HEK293 (cell line): ENCODE results near the gene EIF4G1.

Source experiments
- GLI2 ChIP-seq: fragments of 450-650 bp; formaldehyde crosslinking; IDR thresholded peaks from 2 replicates; pipeline ENCODE4; 2017; ENCODE audit warnings: missing biosample characterization, missing genetic modification characterization, low read depth, borderline replicate concordance
- GLIS2 ChIP-seq: fragments of 450-650 bp; formaldehyde crosslinking; IDR thresholded peaks from 2 replicates; pipeline ENCODE4 v1.5.1; 2016; ENCODE audit warnings: missing biosample characterization, missing genetic modification characterization
- KLF16 ChIP-seq: fragments of 450-650 bp; formaldehyde crosslinking; IDR thresholded peaks from 2 replicates; pipeline ENCODE4 v1.5.1; 2017; ENCODE audit warnings: missing biosample characterization, missing genetic modification characterization
- SALL2 ChIP-seq: fragments of 450-650 bp; formaldehyde crosslinking; IDR thresholded peaks from 2 replicates; pipeline ENCODE4 v1.5.0; 2017; ENCODE audit warnings: missing biosample characterization, mild to moderate bottlenecking, missing genetic modification characterization, borderline replicate concordance
- TRIM28 ChIP-seq: IDR thresholded peaks from 2 replicates; pipeline ENCODE4 v1.6.1; 2011; ENCODE audit warnings: low read length, control low read depth, borderline replicate concordance
- ZFP3 ChIP-seq: fragments of 450-650 bp; formaldehyde crosslinking; IDR thresholded peaks from 2 replicates; pipeline ENCODE4 v1.5.1; 2016; ENCODE audit warnings: low read depth, missing biosample characterization, missing genetic modification characterization
- ZNF10 ChIP-seq: fragments of 450-650 bp; formaldehyde crosslinking; IDR thresholded peaks from 2 replicates; pipeline ENCODE4 v1.5.1; 2017; ENCODE audit warnings: missing biosample characterization, missing genetic modification characterization
- ZNF112 ChIP-seq: fragments of 450-650 bp; formaldehyde crosslinking; IDR thresholded peaks from 2 replicates; pipeline ENCODE4 v1.5.0; 2017; ENCODE audit warnings: missing biosample characterization, missing genetic modification characterization
- ZNF169 ChIP-seq: fragments of 450-650 bp; formaldehyde crosslinking; IDR thresholded peaks from 2 replicates; pipeline ENCODE4 v1.5.1; 2016; ENCODE audit warnings: missing biosample characterization, missing genetic modification characterization
- ZNF292 ChIP-seq: fragments of 450-650 bp; formaldehyde crosslinking; IDR thresholded peaks from 2 replicates; pipeline ENCODE4 v1.5.1; 2016; ENCODE audit warnings: low read depth, missing biosample characterization, missing genetic modification characterization, borderline replicate concordance
- ZNF354C ChIP-seq: fragments of 450-650 bp; formaldehyde crosslinking; IDR thresholded peaks from 2 replicates; pipeline ENCODE4 v1.5.1; 2016; ENCODE audit warnings: missing biosample characterization, missing genetic modification characterization, low read depth, borderline replicate concordance
- ZNF510 ChIP-seq: fragments of 450-650 bp; formaldehyde crosslinking; IDR thresholded peaks from 2 replicates; pipeline ENCODE4 v1.5.1; 2018; ENCODE audit warnings: mild to moderate bottlenecking, missing genetic modification characterization, missing biosample characterization; ENCODE audit not compliant: insufficient replicate concordance
- ZSCAN30 ChIP-seq: fragments of 450-650 bp; IDR thresholded peaks from 2 replicates; pipeline ENCODE4 v1.5.1; 2018; ENCODE audit warnings: missing biosample characterization, mild to moderate bottlenecking, missing genetic modification characterization, moderate library complexity
- ZXDB ChIP-seq: fragments of 450-650 bp; formaldehyde crosslinking; IDR thresholded peaks from 2 replicates; pipeline ENCODE4 v1.5.1; 2016; ENCODE audit warnings: missing biosample characterization, missing genetic modification characterization
- TF ChIP-seq, protein P1 (sequence below): fragments of 450-650 bp; formaldehyde crosslinking; IDR thresholded peaks from 2 replicates; pipeline ENCODE4 v1.5.1; 2017; ENCODE audit warnings: missing biosample characterization, missing genetic modification characterization
- TF ChIP-seq, protein P2 (sequence below): fragments of 450-650 bp; formaldehyde crosslinking; IDR thresholded peaks from 2 replicates; pipeline ENCODE4 v1.5.1; 2016; ENCODE audit warnings: missing biosample characterization, missing genetic modification characterization
- TF ChIP-seq, protein P3 (sequence below): fragments of 450-650 bp; formaldehyde crosslinking; IDR thresholded peaks from 2 replicates; pipeline ENCODE4 v1.5.1; 2017; ENCODE audit warnings: missing biosample characterization, missing genetic modification characterization
- TF ChIP-seq, protein P4 (sequence below): fragments of 450-650 bp; formaldehyde crosslinking; IDR thresholded peaks from 2 replicates; pipeline ENCODE4; 2016; ENCODE audit warnings: missing biosample characterization, missing genetic modification characterization
- TF ChIP-seq, protein P5 (sequence below): fragments of 450-650 bp; formaldehyde crosslinking; IDR thresholded peaks from 2 replicates; pipeline ENCODE4 v1.5.1; 2017; ENCODE audit warnings: missing biosample characterization, mild to moderate bottlenecking, missing genetic modification characterization, moderate library complexity
- TF ChIP-seq, protein P6 (sequence below): IDR thresholded peaks from 2 replicates; pipeline ENCODE4 v1.6.1; 2011; ENCODE audit warnings: mild to moderate bottlenecking, low read depth, low read length, borderline replicate concordance
- TF ChIP-seq, protein P7 (sequence below): fragments of 450-650 bp; formaldehyde crosslinking; IDR thresholded peaks from 2 replicates; pipeline ENCODE4 v1.5.1; 2016; ENCODE audit warnings: missing biosample characterization, missing genetic modification characterization
- TF ChIP-seq, protein P8 (sequence below): fragments of 450-650 bp; formaldehyde crosslinking; IDR thresholded peaks from 2 replicates; pipeline ENCODE4 v1.5.1; 2016; ENCODE audit warnings: missing biosample characterization, missing genetic modification characterization
- TF ChIP-seq, protein P9 (sequence below): fragments of 450-650 bp; formaldehyde crosslinking; IDR thresholded peaks from 2 replicates; pipeline ENCODE4 v1.5.1; 2016; ENCODE audit warnings: missing biosample characterization, missing genetic modification characterization

Gene EIF4G1

DNA sequence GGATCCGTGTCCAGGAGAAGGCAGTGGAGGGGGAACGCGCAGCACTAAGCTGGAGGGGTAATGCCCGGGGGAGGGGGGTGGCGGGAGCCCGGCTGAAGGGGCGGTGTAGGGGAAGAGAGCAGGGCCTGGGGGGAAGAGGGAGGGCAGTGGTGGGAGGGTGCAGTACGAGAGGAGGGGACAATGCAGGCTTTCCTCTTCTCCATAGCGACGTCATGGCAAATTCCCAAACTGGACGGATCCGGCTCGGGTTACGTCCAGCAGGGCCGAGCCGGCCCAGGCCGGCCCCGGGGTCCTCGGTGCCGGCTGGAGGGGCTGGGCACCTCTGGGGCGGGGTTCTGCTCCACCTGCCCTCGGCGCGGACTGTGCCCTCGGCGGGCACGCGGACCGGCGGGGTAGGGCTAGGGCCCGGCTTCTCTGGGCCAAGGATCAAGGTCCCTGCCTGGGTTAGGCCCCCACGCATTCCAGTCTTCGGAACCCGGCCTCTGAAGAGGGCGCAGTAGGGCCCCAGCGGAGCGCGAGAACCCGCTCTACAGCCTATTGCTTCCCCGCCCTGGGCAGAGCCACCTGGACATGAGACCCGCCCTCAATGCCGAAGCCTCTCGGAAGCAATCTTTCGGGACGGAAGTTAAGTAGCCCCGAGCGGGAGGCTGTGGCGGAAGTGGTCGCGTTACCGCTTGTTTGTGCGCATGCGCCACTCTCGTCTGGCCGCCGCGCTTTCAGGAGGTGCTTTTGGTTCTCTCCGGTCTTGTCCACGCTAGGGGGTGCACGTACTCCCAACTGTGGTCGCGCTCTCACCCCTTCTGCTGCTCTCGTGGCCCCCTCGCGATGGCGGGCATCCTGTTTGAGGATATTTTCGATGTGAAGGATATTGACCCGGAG, 48.5 kb downstream of the EIF4G1 start (continued):
- TF ChIP-seq, protein P1, sequence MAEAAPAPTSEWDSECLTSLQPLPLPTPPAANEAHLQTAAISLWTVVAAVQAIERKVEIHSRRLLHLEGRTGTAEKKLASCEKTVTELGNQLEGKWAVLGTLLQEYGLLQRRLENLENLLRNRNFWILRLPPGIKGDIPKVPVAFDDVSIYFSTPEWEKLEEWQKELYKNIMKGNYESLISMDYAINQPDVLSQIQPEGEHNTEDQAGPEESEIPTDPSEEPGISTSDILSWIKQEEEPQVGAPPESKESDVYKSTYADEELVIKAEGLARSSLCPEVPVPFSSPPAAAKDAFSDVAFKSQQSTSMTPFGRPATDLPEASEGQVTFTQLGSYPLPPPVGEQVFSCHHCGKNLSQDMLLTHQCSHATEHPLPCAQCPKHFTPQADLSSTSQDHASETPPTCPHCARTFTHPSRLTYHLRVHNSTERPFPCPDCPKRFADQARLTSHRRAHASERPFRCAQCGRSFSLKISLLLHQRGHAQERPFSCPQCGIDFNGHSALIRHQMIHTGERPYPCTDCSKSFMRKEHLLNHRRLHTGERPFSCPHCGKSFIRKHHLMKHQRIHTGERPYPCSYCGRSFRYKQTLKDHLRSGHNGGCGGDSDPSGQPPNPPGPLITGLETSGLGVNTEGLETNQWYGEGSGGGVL = peak; percentile 97
- no peak; the same call in 1 of the 2 replicates for TF ChIP-seq KLF16 (tag by site-specific recombination)
- no peak for TF ChIP-seq ZFP3 (tag by site-specific recombination)
- TF ChIP-seq ZNF354C (tag by site-specific recombination) = no peak
- TF ChIP-seq SALL2 (tag by site-specific recombination) = no peak
- TF ChIP-seq ZNF292 (tag by site-specific recombination) = no peak
- TF ChIP-seq ZXDB = peak; percentile 32
- peak; percentile 98 for TF ChIP-seq GLIS2 (tag by site-specific recombination)
- TF ChIP-seq, protein P2, sequence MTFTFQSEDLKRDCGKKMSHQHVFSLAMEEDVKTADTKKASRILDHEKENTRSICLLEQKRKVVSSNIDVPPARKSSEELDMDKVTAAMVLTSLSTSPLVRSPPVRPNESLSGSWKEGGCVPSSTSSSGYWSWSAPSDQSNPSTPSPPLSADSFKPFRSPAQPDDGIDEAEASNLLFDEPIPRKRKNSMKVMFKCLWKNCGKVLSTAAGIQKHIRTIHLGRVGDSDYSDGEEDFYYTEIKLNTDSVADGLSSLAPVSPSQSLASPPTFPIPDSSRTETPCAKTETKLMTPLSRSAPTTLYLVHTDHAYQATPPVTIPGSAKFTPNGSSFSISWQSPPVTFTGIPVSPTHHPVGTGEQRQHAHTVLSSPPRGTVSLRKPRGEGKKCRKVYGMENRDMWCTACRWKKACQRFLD (tag by site-specific recombination) = no peak
- TF ChIP-seq ZNF169 (tag by site-specific recombination) = no peak
- TF ChIP-seq, protein P3, sequence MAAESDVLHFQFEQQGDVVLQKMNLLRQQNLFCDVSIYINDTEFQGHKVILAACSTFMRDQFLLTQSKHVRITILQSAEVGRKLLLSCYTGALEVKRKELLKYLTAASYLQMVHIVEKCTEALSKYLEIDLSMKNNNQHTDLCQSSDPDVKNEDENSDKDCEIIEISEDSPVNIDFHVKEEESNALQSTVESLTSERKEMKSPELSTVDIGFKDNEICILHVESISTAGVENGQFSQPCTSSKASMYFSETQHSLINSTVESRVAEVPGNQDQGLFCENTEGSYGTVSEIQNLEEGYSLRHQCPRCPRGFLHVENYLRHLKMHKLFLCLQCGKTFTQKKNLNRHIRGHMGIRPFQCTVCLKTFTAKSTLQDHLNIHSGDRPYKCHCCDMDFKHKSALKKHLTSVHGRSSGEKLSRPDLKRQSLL (tag by site-specific recombination) = 0 out of 2 replicates have a peak, but pooled peaks have one; percentile 34
- no peak for TF ChIP-seq GLI2 (tag by site-specific recombination)
- TF ChIP-seq, protein P4, sequence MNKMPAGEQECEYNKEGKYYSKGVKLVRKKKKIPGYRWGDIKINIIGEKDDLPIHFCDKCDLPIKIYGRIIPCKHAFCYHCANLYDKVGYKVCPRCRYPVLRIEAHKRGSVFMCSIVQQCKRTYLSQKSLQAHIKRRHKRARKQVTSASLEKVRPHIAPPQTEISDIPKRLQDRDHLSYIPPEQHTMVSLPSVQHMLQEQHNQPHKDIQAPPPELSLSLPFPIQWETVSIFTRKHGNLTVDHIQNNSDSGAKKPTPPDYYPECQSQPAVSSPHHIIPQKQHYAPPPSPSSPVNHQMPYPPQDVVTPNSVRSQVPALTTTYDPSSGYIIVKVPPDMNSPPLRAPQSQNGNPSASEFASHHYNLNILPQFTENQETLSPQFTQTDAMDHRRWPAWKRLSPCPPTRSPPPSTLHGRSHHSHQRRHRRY (tag by site-specific recombination) = no peak
- no peak for TF ChIP-seq ZNF510 (tag by site-specific recombination)
- TF ChIP-seq, protein P5, sequence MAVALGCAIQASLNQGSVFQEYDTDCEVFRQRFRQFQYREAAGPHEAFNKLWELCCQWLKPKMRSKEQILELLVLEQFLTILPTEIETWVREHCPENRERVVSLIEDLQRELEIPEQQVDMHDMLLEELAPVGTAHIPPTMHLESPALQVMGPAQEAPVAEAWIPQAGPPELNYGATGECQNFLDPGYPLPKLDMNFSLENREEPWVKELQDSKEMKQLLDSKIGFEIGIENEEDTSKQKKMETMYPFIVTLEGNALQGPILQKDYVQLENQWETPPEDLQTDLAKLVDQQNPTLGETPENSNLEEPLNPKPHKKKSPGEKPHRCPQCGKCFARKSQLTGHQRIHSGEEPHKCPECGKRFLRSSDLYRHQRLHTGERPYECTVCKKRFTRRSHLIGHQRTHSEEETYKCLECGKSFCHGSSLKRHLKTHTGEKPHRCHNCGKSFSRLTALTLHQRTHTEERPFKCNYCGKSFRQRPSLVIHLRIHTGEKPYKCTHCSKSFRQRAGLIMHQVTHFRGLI (tag by site-specific recombination) = no peak
- no peak for TF ChIP-seq ZNF112 (tag by site-specific recombination)
- TF ChIP-seq, protein P6, sequence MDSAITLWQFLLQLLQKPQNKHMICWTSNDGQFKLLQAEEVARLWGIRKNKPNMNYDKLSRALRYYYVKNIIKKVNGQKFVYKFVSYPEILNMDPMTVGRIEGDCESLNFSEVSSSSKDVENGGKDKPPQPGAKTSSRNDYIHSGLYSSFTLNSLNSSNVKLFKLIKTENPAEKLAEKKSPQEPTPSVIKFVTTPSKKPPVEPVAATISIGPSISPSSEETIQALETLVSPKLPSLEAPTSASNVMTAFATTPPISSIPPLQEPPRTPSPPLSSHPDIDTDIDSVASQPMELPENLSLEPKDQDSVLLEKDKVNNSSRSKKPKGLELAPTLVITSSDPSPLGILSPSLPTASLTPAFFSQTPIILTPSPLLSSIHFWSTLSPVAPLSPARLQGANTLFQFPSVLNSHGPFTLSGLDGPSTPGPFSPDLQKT = no peak
- TF ChIP-seq ZSCAN30 (tag by site-specific recombination) = peak; percentile 80
- TF ChIP-seq, protein P7, sequence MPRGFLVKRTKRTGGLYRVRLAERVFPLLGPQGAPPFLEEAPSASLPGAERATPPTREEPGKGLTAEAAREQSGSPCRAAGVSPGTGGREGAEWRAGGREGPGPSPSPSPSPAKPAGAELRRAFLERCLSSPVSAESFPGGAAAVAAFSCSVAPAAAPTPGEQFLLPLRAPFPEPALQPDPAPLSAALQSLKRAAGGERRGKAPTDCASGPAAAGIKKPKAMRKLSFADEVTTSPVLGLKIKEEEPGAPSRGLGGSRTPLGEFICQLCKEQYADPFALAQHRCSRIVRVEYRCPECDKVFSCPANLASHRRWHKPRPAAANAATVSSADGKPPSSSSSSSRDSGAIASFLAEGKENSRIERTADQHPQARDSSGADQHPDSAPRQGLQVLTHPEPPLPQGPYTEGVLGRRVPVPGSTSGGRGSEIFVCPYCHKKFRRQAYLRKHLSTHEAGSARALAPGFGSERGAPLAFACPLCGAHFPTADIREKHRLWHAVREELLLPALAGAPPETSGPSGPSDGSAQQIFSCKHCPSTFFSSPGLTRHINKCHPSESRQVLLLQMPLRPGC = no peak
- no peak for TF ChIP-seq TRIM28
- TF ChIP-seq, protein P8, sequence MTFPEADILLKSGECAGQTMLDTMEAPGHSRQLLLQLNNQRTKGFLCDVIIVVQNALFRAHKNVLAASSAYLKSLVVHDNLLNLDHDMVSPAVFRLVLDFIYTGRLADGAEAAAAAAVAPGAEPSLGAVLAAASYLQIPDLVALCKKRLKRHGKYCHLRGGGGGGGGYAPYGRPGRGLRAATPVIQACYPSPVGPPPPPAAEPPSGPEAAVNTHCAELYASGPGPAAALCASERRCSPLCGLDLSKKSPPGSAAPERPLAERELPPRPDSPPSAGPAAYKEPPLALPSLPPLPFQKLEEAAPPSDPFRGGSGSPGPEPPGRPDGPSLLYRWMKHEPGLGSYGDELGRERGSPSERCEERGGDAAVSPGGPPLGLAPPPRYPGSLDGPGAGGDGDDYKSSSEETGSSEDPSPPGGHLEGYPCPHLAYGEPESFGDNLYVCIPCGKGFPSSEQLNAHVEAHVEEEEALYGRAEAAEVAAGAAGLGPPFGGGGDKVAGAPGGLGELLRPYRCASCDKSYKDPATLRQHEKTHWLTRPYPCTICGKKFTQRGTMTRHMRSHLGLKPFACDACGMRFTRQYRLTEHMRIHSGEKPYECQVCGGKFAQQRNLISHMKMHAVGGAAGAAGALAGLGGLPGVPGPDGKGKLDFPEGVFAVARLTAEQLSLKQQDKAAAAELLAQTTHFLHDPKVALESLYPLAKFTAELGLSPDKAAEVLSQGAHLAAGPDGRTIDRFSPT (tag by site-specific recombination) = peak; percentile 59
- no peak; the same call in 1 of the 2 replicates for TF ChIP-seq ZNF10 (tag by site-specific recombination)
- TF ChIP-seq, protein P9, sequence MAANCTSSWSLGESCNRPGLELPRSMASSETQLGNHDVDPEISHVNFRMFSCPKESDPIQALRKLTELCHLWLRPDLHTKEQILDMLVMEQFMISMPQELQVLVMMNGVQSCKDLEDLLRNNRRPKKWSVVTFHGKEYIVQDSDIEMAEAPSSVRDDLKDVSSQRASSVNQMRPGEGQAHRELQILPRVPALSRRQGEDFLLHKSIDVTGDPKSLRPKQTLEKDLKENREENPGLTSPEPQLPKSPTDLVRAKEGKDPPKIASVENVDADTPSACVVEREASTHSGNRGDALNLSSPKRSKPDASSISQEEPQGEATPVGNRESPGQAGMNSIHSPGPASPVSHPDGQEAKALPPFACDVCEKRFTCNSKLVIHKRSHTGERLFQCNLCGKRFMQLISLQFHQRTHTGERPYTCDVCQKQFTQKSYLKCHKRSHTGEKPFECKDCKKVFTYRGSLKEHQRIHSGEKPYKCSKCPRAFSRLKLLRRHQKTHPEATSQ (tag by site-specific recombination) = no peak
